GM12878 (cell line): ENCODE measurements around the gene PLK4. TPM values are rescaled to one million over a fixed set of nuclear protein-coding genes. Genes with fewer than 3 reads are reported as not detected.
A peak's percentile ranks its signal among the peaks of the same experiment; 100 is the strongest.

ENCODE experiments used
- ATAC-seq: fragments of 200-7000 bp; cut with Tn5 transposase; 3 replicates; pipeline ENCODE4 v1.9.1; 2020; ENCODE audit warnings: mild to moderate bottlenecking, moderate library complexity
- BruUV-seq: library from RNA; stranded (reverse); fragments of 400-500 nt; replicated peaks from 2 replicates; lab custom pipeline; 2021; lab: Mats Ljungman, UMichigan
- CTCF ChIA-PET: fragments of 300-600 bp; sonication (Branson Sonifier 250); formaldehyde crosslinking; extraction: SDS; loops from one replicate; lab custom pipeline; 2021; ENCODE audit warnings: inconsistent platforms; lab: Yijun Ruan, JAX
- POLR2A ChIA-PET: fragments of 350-600 bp; formaldehyde crosslinking; extraction: SDS; loops from one replicate; lab custom pipeline; 2021; ENCODE audit warnings: inconsistent platforms; lab: Charles Lee
- RAD21 ChIA-PET: fragments of 300-600 bp; sonication (Branson Sonifier 250); formaldehyde crosslinking; loops from one replicate; lab custom pipeline; 2023; ENCODE audit warnings: antibody characterized with exemption; ENCODE audit not compliant: unreplicated experiment; lab: Charles Lee
- SMC1A ChIA-PET: fragments of 300-600 bp; sonication (Branson Sonifier 250); formaldehyde crosslinking; loops from one replicate; lab custom pipeline; 2023; ENCODE audit not compliant: unreplicated experiment, uncharacterized antibody; lab: Charles Lee
- DNase-seq: peaks from one replicate; pipeline ENCODE4 v3.0.0-alpha.2; 2011; ENCODE audit warnings: low read depth, low spot score
- FAIRE-seq: peaks from 3 replicates; lab custom pipeline; 2011; peaks lifted over from hg19 to GRCh38; lab: Jason Lieb, UNC
- H2AFZ ChIP-seq: 2 replicates; pipeline ENCODE4 v1.6.0; 2011; ENCODE audit warnings: low read depth, low read length, control low read depth; ENCODE audit not compliant: control insufficient read depth
- H3K27ac ChIP-seq: 2 replicates; pipeline ENCODE4 v1.5.1; 2011; ENCODE audit warnings: control low read depth; ENCODE audit not compliant: control insufficient read depth, insufficient read depth
- H3K27me3 ChIP-seq, 2 experiments: replicated peaks in 1 of 2; 2 replicates each; pipeline versions ENCODE4 v1.6.0 to v1.6.1; 2011; ENCODE audit warnings: low read length in 1 of 2; ENCODE audit not compliant: control insufficient read depth in 2 of 2, insufficient read depth in 2 of 2
- H3K36me3 ChIP-seq, 2 experiments: 2 replicates each; pipeline ENCODE4 v1.5.1; 2011; ENCODE audit warnings: low read length in 1 of 2; ENCODE audit not compliant: control insufficient read depth in 2 of 2, insufficient read depth in 2 of 2
- H3K4me1 ChIP-seq: 2 replicates; pipeline ENCODE4 v1.6.1; 2011; ENCODE audit warnings: mild to moderate bottlenecking, low read length, moderate library complexity, mixed read lengths; ENCODE audit not compliant: control insufficient read depth, insufficient read depth
- H3K4me2 ChIP-seq: 2 replicates; pipeline ENCODE4 v1.6.0; 2011; ENCODE audit warnings: control low read depth; ENCODE audit not compliant: control insufficient read depth, insufficient read depth
- H3K4me3 ChIP-seq: fragments of 200-600 bp; sonication (generic); 2 replicates; pipeline ENCODE4 v1.5.1; 2016
- H3K79me2 ChIP-seq: 2 replicates; pipeline ENCODE4 v1.6.0; 2011; ENCODE audit warnings: low read length; ENCODE audit not compliant: control insufficient read depth, insufficient read depth
- H3K9ac ChIP-seq: 2 replicates; pipeline ENCODE4 v1.8.0; 2011; ENCODE audit warnings: low read length, control low read depth, mixed read lengths; ENCODE audit not compliant: control insufficient read depth, insufficient read depth
- H3K9me3 ChIP-seq: replicated peaks from 3 replicates; pipeline ENCODE4 v1.5.1; 2011; ENCODE audit warnings: mild to moderate bottlenecking, low read length; ENCODE audit not compliant: control insufficient read depth, insufficient read depth
- H4K20me1 ChIP-seq: 2 replicates; pipeline ENCODE4 v1.6.0; 2011; ENCODE audit not compliant: control insufficient read depth, insufficient read depth
- EZH2 ChIP-seq: IDR thresholded peaks from 2 replicates; pipeline ENCODE4 v1.6.1; 2012; ENCODE audit warnings: low read depth, mild to moderate bottlenecking, control low read depth, inconsistent platforms, low read length, borderline replicate concordance; ENCODE audit not compliant: control insufficient read depth
- FOS ChIP-seq: IDR thresholded peaks from 3 replicates; pipeline ENCODE4 v1.6.1; 2011; ENCODE audit warnings: borderline replicate concordance; ENCODE audit not compliant: insufficient read length; ENCODE audit errors: extremely low read depth
- KDM1A ChIP-seq: fragments of 200-600 bp; sonication (generic); IDR thresholded peaks from 2 replicates; pipeline ENCODE4 v1.6.1; 2016; ENCODE audit warnings: borderline replicate concordance
- PKNOX1 ChIP-seq: fragments of 450-650 bp; IDR thresholded peaks from 2 replicates; pipeline ENCODE4 v1.6.1; 2016; ENCODE audit warnings: mild to moderate bottlenecking
- POLR2AphosphoS5 ChIP-seq: IDR thresholded peaks from 2 replicates; pipeline ENCODE4 v1.6.1; 2011; ENCODE audit warnings: mild to moderate bottlenecking, low read length, inconsistent platforms
- SPI1 ChIP-seq: IDR thresholded peaks from 2 replicates; pipeline ENCODE4 v1.6.1; 2011; ENCODE audit warnings: low read depth, mild to moderate bottlenecking, low read length, moderate library complexity, borderline replicate concordance; ENCODE audit not compliant: insufficient read depth
- TCF12 ChIP-seq: IDR thresholded peaks from 2 replicates; pipeline ENCODE4 v1.6.1; 2011; ENCODE audit warnings: low read depth, mild to moderate bottlenecking, low read length
- ZBED1 ChIP-seq: IDR thresholded peaks from 2 replicates; pipeline ENCODE4 v1.6.1; 2016; ENCODE audit warnings: borderline replicate concordance
- ZNF622 ChIP-seq: fragments of 450-650 bp; IDR thresholded peaks from 2 replicates; pipeline ENCODE4 v1.6.1; 2017; ENCODE audit warnings: mild to moderate bottlenecking, inconsistent platforms
- ZZZ3 ChIP-seq: IDR thresholded peaks from 2 replicates; pipeline ENCODE4 v1.6.1; 2011; ENCODE audit warnings: low read depth; ENCODE audit not compliant: control insufficient read depth, insufficient read length
- WGBS: methylation state at CpG from one replicate; pipeline ENCODE4 v1.1.6; 2016; ENCODE audit warnings: low lambda C conversion rate; ENCODE audit not compliant: insufficient replicate concordance, insufficient coverage; ENCODE audit errors: missing lambda C conversion rate; 5-methylcytosine and 5-hydroxymethylcytosine counted together
- in situ Hi-C: fragments of 300-500 bp; cut with MboI; formaldehyde crosslinking; loops from 9 replicates; pipeline ENCODE4 v1.14.3; 2018; ENCODE audit warnings: mixed read lengths
- intact Hi-C: fragments of 100-400 bp; cut with micrococcal nuclease; formaldehyde crosslinking; loops from one replicate; pipeline ENCODE4 v1.14.2; 2022; ENCODE audit not compliant: unreplicated experiment
- polyA plus RNA-seq, 11 experiments: library from polyadenylated mRNA; depleted of rRNA in 4 of 11; unstranded in 6 of 11; stranded (reverse) in 5 of 11; fragments of >200 nt; fragmentation: Nextera tagmentation in 4 of 11; fragmentation: Illumina TruSeq in 1 of 11; extraction: Ambion mirVana in 4 of 11; extraction: Trizol in 1 of 11; gene quantifications; 1 replicate in 1 of 11; 2 replicates in 10 of 11; pipeline versions ENCODE4 v1.2.1 to v1.2.3, GENCODE V29; 2011 to 2016; ENCODE audit warnings: inconsistent platforms in 2 of 11, missing spikeins in 2 of 11, low read depth in 1 of 11
- total RNA-seq, 4 experiments: library from RNA; depleted of rRNA in 3 of 4; stranded (reverse); fragments of >200 nt in 3 of 4; fragmentation: Illumina TruSeq in 1 of 4; extraction: Trizol in 1 of 4; gene quantifications; 2 replicates each; pipeline versions ENCODE4 v1.2.1 to v1.2.3, GENCODE V29; 2013 to 2021

The PLK4 gene
- total and polyA plus RNA-seq, 10 of the 15 experiments (the other 5 are each of a cell fraction or from before 2014, with no cell fraction given), result 16.6 to 55.3 (median 45.8) TPM

GRCh38 chr4:127857641-127858040 lies 23.1 kb upstream of the PLK4 start:
- POLR2A ChIA-PET, result interaction anchor here (0.6 to 2.6 kb wide), 4 partner anchors 17 to 108 kb away, joined by 3 to 10 read pairs (median 4); partner anchors contain the start of genes ABHD18, MFSD8 and PLK4
- Histone ChIP-seq H3K4me2 (peak overlapping the region; percentile 88), H3K27me3 (no peaks in the 10 kb centered on the region), H3K79me2 (peaks cover 6% of the 10 kb centered on the region), H3K9ac (no peak overlapping the region), H3K36me3 (no peaks in the 10 kb centered on the region), H2AFZ (no peak overlapping the region; the same call in 1 of the 2 replicates), H3K4me3 (no peak overlapping the region), H4K20me1 (no peaks in the 10 kb centered on the region), H3K27ac (peak overlapping the region; percentile 84), H3K4me1 (peaks cover 15% of the 10 kb centered on the region), H3K9me3 (peaks cover 1% of the 10 kb centered on the region; the same call in 2 of the 3 replicates)
- no peak for ATAC-seq
- FAIRE-seq, result no peak
- CTCF ChIA-PET, result interaction anchor here (0.6 to 1.5 kb wide), 3 partner anchors 16 to 20 kb away, joined by 3 read pairs; no protein-coding TSS in a partner anchor
- SMC1A ChIA-PET, result interaction anchor here (0.6 to 1.7 kb wide), 10 partner anchors 14 to 140 kb away, joined by 3 to 6 read pairs (median 3); partner anchors contain the start of gene PLK4
- 100% methylated on average over 1 of the region's 1 CpG for WGBS
- intact Hi-C loops, result loop anchor here (2.0 kb wide), 1 partner anchor 75 kb away; the partner anchor contains the start of gene HSPA4L
- no peak for DNase-seq
- BruUV-seq, result no TSS peak
- RAD21 ChIA-PET, result interaction anchor here (1.4 to 2.4 kb wide), 4 partner anchors 18 to 108 kb away, joined by 4 to 9 read pairs (median 6); partner anchors contain the start of genes ABHD18, MFSD8 and PLK4
- TF ChIP-seq EZH2, result no peak
- no peak for TF ChIP-seq TCF12
- no peak for TF ChIP-seq PKNOX1
- TF ChIP-seq FOS, result no peak
- TF ChIP-seq ZBED1, result no peak
- TF ChIP-seq ZZZ3, result no peak
- no peak for TF ChIP-seq KDM1A
- TF ChIP-seq ZNF622, result no peak
- no peak for TF ChIP-seq POLR2AphosphoS5
- TF ChIP-seq SPI1, result no peak
- in situ Hi-C loops, result no loop called here
